Ascending aorta (tissue), 2 donors: ENCODE results near the gene CSF2. TPM values are rescaled to one million over a fixed set of nuclear protein-coding genes. Genes with fewer than 3 reads are reported as not detected.
"Not testable (repeated sequence)": the region's sequence is repeated elsewhere in the genome, so short reads cannot be mapped to it uniquely, and the experiment has no call there.

Source experiments
- DNase-seq, 2 donors: peaks; one replicate each; pipeline ENCODE4 v3.0.0-alpha.2; 2019; ENCODE audit warnings: low spot score in 2 of 2
- H3K27ac ChIP-seq, 2 donors: fragments of 200-600 bp; sonication (generic); one replicate each; pipeline ENCODE4 v1.5.1; 2016 to 2017; ENCODE audit warnings: mild to moderate bottlenecking in 1 of 2
- H3K27me3 ChIP-seq: fragments of 200-600 bp; sonication (generic); one replicate; pipeline ENCODE4 v1.5.1; 2017
- H3K36me3 ChIP-seq, 2 donors: fragments of 200-600 bp; sonication (generic); one replicate each; pipeline ENCODE4 v1.5.1; 2016
- H3K4me1 ChIP-seq, 2 donors: fragments of 200-600 bp; sonication (generic); one replicate each; pipeline ENCODE4 v1.5.1; 2016 to 2017; ENCODE audit warnings: mild to moderate bottlenecking in 1 of 2
- H3K4me3 ChIP-seq, 2 donors: fragments of 200-600 bp; sonication (generic); one replicate each; pipeline ENCODE4 v1.5.1; 2016 to 2017; ENCODE audit warnings: mild to moderate bottlenecking in 1 of 2
- H3K9me3 ChIP-seq, 2 donors: fragments of 200-600 bp; sonication (generic); one replicate each; pipeline ENCODE4 v1.5.1; 2016
- intact Hi-C: fragments of 100-400 bp; cut with DNase I; formaldehyde crosslinking; loops from one replicate; pipeline ENCODE4 v1.15.1; 2023
- total RNA-seq: library from RNA; depleted of rRNA; stranded (reverse); fragments of >200 nt; gene quantifications from one replicate; pipeline ENCODE4 v1.1.0, GENCODE V29; 2016
- TF ChIP-seq, protein P1 (sequence below), 3 experiments: fragments of 200-600 bp in 2 of 3; fragments of 450-650 bp in 1 of 3; sonication (generic) in 2 of 3; IDR thresholded peaks; one replicate each; pipeline ENCODE4 v1.5.1; 2016 to 2019; ENCODE audit warnings: antibody characterized with exemption in 3 of 3, mild to moderate bottlenecking in 1 of 3, moderate library complexity in 1 of 3

The CSF2 gene
- total RNA-seq, 1 donor from 2014 or later = not detected

DNA sequence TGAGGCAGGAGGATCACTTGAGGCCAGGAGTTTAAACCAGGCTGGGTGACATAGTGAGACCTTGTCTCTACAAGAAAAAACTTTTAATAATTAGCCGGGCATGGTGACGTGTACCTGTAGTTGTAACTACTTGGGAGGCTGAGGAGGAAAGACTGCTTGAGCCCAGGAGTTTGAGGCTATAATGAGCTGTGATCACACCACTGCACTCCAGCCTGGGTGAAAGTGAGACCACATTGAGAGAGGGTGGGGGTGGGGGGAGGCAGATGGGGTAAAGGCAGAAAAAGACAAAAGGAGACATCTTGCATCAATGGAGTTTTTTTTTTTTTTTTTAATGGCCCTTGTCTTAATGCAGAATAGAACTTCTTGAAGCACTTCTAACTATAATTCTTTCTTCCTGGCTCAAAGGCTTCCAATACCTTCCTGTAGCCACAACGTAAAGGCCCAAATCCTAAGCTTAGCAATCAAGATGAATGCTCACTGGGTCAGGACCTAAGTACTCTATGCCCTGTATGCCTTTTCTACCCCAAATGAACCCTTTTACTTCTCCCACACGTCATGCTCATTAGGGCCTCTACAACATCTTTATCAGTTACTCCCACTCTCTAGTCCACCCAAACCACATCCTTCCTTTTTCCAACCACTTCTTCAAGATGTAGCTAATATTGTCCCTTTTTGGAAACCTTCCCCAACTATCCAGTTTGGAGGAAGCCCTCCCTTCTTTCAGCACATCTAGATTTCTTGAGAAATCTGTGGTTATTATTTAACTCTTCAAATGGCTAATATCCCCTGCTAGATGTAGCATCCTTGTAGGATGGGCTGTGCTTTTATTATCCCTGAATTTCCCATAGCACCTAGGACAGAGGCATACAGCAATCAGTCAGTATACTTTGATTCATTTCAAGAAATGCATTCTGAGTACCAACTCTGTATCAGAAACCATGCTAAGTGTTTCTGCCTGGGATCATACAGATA, 40.8 kb downstream of the CSF2 start:
- Histone ChIP-seq H3K27me3 (no peaks in the 10 kb centered on the region), H3K4me3 (no peak overlapping the region), H3K36me3 (no peaks in the 10 kb centered on the region), H3K9me3 (peaks cover 0 to 8% of the 10 kb centered on the region in 2 donors), H3K4me1 (no peaks in the 10 kb centered on the region), H3K27ac (no peak overlapping the region)
- DNase-seq = no peak
- TF ChIP-seq, protein P1, sequence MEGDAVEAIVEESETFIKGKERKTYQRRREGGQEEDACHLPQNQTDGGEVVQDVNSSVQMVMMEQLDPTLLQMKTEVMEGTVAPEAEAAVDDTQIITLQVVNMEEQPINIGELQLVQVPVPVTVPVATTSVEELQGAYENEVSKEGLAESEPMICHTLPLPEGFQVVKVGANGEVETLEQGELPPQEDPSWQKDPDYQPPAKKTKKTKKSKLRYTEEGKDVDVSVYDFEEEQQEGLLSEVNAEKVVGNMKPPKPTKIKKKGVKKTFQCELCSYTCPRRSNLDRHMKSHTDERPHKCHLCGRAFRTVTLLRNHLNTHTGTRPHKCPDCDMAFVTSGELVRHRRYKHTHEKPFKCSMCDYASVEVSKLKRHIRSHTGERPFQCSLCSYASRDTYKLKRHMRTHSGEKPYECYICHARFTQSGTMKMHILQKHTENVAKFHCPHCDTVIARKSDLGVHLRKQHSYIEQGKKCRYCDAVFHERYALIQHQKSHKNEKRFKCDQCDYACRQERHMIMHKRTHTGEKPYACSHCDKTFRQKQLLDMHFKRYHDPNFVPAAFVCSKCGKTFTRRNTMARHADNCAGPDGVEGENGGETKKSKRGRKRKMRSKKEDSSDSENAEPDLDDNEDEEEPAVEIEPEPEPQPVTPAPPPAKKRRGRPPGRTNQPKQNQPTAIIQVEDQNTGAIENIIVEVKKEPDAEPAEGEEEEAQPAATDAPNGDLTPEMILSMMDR (IDR thresholded peaks at IDR 0.05) = no peak
- intact Hi-C loops = no loop called here

DNA sequence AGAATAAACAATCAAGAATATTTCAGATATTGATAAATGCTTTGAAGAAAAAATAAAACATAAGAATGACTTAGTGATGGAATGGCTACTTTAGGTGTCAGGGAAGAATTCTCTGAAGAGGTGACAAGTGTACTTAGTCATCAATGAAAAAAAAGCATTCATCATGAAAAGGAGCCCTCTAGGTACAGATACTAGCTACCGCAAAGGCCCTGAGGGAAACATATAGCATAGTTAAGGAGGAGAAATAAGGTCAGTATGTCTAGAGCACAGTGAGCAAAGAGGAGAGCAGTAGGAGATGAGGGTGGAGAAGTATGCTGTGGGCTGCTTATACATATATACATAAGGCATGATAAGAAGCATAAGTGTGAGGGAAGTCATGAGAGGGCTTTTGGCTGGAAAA, 41.8 kb downstream of the CSF2 start:
- DNase-seq = no peak
- intact Hi-C loops = no loop called here

DNA sequence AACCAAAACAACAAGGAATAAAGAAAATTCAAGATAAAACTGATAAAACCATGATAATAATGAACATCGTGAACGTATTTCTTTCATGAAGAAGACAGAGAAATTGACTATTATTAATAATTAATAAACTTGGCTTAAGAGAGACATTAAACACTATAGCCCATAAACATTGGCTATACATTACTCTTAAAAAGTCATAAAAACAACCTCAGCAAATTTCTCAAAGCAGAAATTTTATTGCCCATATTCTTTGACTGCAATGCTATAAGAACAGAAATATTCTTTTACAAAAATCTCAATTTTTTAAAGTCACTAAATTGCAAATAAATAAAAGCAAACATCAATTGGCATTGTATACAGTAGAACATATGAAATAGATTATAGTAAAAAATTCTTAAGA, 42.5 kb downstream of the CSF2 start:
- Histone ChIP-seq H3K27me3 (no peaks in the 10 kb centered on the region), H3K36me3 (no peaks in the 10 kb centered on the region), H3K4me1 (no peaks in the 10 kb centered on the region), H3K9me3 (peaks cover 0 to 9% of the 10 kb centered on the region in 2 donors), H3K27ac (no peak overlapping the region), H3K4me3 (no peak overlapping the region)
- intact Hi-C loops = no loop called here
- TF ChIP-seq, protein P1 (IDR thresholded peaks at IDR 0.05) = no peak
- DNase-seq = no peak

More for the DNA sequence above, 41.8 kb downstream of the CSF2 start:
- TF ChIP-seq, protein P1 (IDR thresholded peaks at IDR 0.05) = no peak
- H3K36me3 ChIP-seq = no peaks in the 10 kb centered on the region
- H3K9me3 ChIP-seq = peaks cover 0 to 9% of the 10 kb centered on the region in 2 donors
- no peaks in the 10 kb centered on the region for H3K27me3 ChIP-seq
- H3K27ac ChIP-seq = no peak overlapping the region
- no peaks in the 10 kb centered on the region for H3K4me1 ChIP-seq
- H3K4me3 ChIP-seq = no peak overlapping the region

DNA sequence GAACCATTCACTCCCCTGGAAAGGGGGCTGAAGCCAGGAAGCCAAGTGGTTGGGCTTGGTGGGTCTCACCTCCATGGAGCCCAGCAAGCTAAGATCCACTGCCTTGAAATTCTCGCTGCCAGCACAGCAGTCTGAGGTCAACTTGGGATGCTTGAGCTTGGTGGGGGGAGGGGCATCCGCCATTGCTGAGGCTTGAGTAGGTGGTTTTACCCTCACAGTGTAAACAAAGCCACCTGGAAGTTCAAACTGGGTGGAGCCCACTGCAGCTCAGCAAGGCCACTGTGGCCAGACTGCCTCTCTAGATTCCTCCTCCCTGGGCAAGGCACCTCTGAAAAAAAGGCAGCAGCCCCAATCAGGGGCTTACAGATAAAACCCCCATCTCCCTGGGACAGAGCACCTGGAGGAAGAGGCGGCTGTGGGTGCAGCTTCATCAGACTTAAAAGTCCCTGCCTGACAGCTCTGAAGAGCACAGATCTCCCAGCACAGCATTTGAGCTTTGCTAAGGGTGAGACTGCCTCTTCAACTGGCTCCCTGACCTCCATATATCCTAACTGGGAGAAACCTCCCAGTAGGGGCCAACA, 43.4 kb downstream of the CSF2 start:
- H3K27ac ChIP-seq, DNase-seq, H3K27me3 ChIP-seq, intact Hi-C loops, H3K4me1 ChIP-seq, H3K9me3 ChIP-seq, H3K36me3 ChIP-seq, H3K4me3 ChIP-seq: not testable (repeated sequence)

DNA sequence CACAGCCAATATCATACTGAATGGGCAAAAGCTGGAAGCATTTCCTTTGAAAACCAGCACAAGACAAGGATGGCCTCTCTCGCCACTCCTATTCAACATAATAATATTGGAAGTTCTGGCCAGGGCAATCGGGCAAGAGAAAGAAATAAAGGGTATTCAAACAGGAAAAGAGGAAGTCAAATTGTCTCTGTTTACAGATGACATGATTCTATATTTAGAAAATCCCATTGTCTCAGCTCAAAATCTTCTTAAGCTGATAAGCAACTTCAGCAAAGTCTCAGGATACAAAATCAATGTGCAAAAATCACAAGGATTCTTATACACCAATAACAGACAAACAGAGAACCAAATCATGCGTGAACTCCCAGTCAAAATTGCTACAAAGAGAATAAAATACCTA, 47.1 kb downstream of the CSF2 start:
- DNase-seq, H3K36me3 ChIP-seq, H3K27ac ChIP-seq, H3K4me3 ChIP-seq, H3K4me1 ChIP-seq, H3K27me3 ChIP-seq, intact Hi-C loops: not testable (repeated sequence)
- peaks cover 0 to 14% of the 10 kb centered on the region in 2 donors for H3K9me3 ChIP-seq

DNA sequence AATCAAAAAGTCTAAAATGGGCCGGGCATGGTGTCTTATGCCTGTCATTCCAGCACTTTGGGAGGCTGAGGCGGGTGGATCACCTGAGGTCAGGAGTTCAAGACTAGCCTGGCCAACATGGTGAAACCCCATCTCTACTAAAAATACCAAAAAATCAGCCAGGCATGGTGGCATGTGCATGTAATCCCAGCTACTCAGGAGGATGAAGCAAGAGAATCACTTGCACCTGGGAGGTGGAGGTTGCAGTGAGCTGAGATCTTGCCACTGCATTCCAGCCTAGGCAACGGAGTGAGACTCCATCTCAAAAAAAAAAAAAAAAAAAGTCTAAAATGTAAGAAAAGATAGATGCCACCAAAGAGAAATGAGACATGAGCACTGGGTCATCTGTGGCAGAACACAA, 49.4 kb downstream of the CSF2 start:
- not testable (repeated sequence) for H3K4me1 ChIP-seq

DNA sequence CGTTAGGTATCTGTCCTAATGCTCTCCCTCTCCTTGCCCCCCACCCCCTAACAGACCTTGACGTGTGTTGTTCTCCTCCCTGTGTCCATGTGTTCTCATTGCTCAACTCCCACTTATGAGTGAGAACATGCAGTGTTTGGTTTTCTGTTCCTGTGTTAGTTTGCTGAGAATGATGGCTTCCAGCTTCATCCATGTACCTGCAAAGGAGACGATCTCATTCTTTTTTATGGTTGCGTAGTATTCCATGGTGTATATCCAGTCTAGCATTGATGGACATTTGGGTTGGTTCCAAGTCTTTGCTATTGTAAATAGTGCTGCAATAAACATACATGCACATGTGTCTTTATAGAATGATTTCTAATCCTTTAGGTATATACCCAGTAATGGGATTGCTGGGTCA, 50.0 kb downstream of the CSF2 start:
- H3K9me3 ChIP-seq = peaks cover 0 to 14% of the 10 kb centered on the region in 2 donors
- H3K4me3 ChIP-seq, H3K36me3 ChIP-seq, H3K27me3 ChIP-seq, intact Hi-C loops, DNase-seq, H3K27ac ChIP-seq, H3K4me1 ChIP-seq: not testable (repeated sequence)

More for the DNA sequence above, 49.4 kb downstream of the CSF2 start:
- peaks cover 0 to 14% of the 10 kb centered on the region in 2 donors for H3K9me3 ChIP-seq
- H3K27ac ChIP-seq, H3K4me3 ChIP-seq, DNase-seq, intact Hi-C loops, H3K27me3 ChIP-seq, H3K36me3 ChIP-seq: not testable (repeated sequence)

Other genes with a start within 250 kb of the CSF2 start
- gene MEIKIN, start 128.1 kb upstream of the CSF2 start, total RNA-seq = not detected
- gene ACSL6, start 62.1 kb upstream of the CSF2 start, total RNA-seq = 7.6 TPM
- gene IL3, start 13.1 kb upstream of the CSF2 start, total RNA-seq = not detected
- 22.6 TPM for gene P4HA2, start 154.1 kb downstream of the CSF2 start, total RNA-seq
- gene PDLIM4, start 183.9 kb downstream of the CSF2 start, total RNA-seq = 49.1 TPM
- gene SLC22A4, start 220.6 kb downstream of the CSF2 start, total RNA-seq = 18.1 TPM